HG02571 (cell line): ENCODE data around the gene PSTPIP1.

Experiments
- ATAC-seq: cut with Tn5 transposase; IDR thresholded peaks from one replicate; pipeline ENCODE4 v1.9.1; 2021; ENCODE audit warnings: mild to moderate bottlenecking, moderate library complexity; ENCODE audit not compliant: unreplicated experiment

The PSTPIP1 gene

GRCh38 chr15:77066971-77067690 is 72.2 kb downstream of the PSTPIP1 start:
- ATAC-seq = no peak

- ATAC-seq = no peak
These were observed 72.9 kb downstream of the PSTPIP1 start for GRCh38 chr15:77067691-77068367.

GRCh38 chr15:77068633-77069032 is 73.7 kb downstream of the PSTPIP1 start:
- ATAC-seq = no peak

- ATAC-seq = no peak
These were observed 74.7 kb downstream of the PSTPIP1 start for GRCh38 chr15:77069521-77070121.

DNA sequence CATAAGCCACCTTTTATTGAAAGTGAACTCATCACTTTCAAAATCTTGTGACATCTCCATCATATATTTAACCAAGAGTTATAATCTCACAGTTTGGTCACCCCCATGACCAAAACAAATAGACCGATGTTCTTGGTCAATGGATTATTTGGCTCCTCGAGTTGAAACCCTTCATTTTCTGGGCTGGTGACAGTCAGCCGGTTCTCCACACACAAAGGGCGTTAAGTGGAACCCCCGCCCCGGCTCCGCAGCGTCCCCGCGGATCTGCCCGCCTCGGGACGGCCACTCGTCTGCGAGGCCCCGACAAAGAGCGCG is 75.2 kb downstream of the PSTPIP1 start:
- no peak for ATAC-seq

GRCh38 chr15:77070495-77071304 is 75.8 kb downstream of the PSTPIP1 start, which contains the start of gene TSPAN3:
TSS of gene TSPAN3 (minus strand) at chr15:77071109. CDS start at chr15:77070954, 155 bp downstream.
- peak; percentile 94 for ATAC-seq

DNA sequence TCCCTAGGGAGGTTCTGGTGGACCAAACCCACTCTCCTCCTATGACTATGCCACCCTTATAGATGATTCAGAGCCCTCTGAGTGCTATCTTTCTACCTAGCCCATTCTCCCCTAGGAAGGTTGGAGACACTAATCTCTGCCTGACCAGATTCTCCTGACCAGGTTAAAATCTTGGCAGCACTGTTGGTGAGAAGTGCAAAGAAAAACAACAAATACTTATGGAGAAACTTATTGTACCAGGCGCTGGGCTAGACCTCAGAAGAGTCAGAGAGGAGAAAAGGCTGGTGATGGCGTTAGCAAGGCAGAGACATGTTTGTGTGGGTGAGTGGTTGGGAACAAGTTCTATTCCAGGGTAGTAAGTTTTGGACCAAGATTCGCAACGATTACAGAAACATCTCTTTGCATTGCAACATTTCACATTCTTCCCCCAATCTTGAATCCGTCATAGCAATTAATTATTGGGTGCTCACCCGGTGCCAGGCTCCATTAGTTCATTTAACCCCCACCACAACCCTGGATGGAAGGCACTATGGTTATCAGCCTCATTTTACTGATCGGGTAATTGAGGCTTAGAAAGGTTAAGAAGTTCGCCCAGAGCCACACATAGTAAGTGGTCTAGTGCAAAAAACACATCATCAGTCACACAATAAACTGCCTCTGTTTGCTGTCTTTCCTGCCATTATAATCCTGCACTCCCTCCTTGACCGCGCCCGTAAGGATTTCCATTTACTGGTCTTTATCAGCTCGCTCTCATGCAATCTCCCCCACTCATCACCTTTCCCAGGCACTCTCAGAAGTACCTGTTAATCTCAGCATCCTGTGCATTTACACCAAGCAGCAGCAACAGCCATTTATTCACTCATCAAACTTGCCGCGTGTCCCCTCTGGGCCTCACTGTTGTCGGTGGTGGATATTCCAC is 76.6 kb downstream of the PSTPIP1 start:
- no peak for ATAC-seq

DNA sequence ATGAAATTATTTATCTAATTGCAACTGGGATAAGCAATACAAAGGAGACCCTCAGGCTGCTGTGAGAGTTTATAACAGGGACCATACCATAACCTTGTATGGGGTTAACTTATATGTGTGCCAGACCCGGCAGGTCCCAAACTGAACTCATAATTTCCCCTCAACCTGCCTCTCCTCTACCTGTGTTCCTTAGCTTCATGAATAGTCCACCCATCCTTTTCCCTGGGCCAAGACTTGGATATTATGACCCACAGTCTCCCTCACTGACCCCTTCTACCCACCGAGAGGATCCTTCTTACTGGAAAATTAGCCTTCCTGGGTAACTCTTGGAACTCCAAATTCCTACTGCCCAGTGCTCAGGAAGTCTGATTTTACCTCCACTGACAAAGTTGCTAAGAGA is 79.4 kb downstream of the PSTPIP1 start:
- ATAC-seq = no peak

DNA sequence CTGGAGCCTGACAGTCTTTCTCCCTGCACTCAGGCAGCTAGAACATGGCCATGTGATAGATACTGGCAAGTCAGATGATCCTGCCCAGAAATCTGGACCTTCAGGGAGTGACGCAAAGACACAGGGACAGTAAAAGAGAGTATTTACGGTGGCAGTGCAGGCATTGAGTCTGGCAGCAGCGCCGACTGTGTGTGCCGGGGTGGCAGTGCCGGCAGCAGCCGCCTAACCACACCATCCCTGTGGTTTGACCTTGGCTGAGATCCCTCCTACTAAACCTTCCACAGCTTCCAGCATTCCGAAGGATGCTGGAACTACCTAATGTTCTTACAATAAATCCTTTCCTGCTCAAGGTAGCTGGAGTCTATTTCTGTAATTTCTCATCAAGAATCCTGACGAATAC is 80.6 kb downstream of the PSTPIP1 start:
- no peak for ATAC-seq

- no peak for ATAC-seq
These were observed 81.5 kb downstream of the PSTPIP1 start for GRCh38 chr15:77076323-77076915.

- no peak for ATAC-seq
These were observed 87.0 kb downstream of the PSTPIP1 start for GRCh38 chr15:77081971-77082370.

DNA sequence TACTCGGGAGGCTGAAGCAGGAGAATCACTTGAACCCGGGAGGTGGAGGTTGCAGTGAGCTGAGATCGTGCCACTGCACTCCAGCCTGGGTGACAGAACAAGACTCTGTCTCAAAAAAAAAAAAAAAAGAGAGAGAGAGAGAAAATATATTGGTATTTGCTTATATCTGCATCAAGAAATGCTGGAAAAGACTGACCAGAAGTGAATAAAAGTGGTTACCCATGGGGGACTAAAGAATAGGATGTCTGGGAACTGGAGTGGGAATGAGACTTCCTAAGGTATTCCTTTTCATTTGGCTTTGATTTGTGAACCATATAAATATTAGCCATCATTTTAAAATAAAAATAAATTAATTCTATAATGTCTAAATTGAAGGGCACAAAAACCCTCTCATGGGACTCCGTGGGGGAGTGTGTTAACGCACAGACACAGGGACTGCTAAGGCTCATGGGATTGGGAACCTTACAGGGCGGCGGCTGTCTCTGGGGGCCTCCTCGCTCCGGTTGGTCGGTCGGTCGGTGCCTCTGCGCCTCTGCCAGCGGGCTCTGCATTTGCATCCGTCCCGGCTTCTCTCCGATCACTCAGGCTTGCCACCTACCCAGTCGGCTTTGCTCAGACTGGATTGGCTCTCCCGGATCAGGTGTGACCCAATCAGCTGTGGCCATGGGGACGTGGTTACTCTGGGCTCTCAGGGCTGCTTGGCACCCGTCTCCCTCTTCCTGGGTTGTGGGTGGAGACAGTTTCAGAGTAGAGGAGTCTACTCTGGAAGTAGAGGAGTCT is 88.6 kb downstream of the PSTPIP1 start:
- ATAC-seq = peak; percentile 84

DNA sequence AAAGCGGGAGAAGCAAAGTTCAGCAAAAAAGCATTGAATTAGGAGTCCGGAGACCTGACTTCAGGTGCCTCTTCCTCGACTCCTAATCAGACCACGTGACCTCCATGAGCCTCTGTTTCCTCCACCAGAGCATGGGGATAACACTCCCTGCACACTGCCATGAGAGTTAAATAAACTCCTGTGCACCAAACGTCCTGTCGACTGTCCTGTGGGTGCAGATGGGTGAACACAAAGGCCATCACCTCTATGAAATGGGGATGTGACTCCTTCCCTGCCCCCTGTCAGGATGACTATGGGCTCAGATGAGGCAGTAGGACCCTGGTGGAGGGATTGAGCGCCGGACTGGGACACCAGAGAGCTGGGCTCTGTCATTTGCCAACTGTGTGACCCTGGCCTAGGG is 89.5 kb downstream of the PSTPIP1 start:
- ATAC-seq = no peak

GRCh38 chr15:77085297-77085696 is 90.4 kb downstream of the PSTPIP1 start:
- ATAC-seq = no peak
